Kidney epithelial cell (primary cell): ENCODE measurements around the gene BRS3. TPM values are rescaled to one million over a fixed set of nuclear protein-coding genes. Genes with fewer than 3 reads are reported as not detected.
A peak's percentile ranks its signal among the peaks of the same experiment; 100 is the strongest.

ENCODE experiments used
- DNase-seq: peaks from one replicate; pipeline ENCODE4 v3.0.0-alpha.2; 2010; ENCODE audit warnings: low read depth
- H3K27me3 ChIP-seq: 2 replicates; pipeline ENCODE4 v1.6.0; 2011; ENCODE audit warnings: low read length; ENCODE audit not compliant: control insufficient read depth, insufficient read depth
- H3K36me3 ChIP-seq: 2 replicates; pipeline ENCODE4 v1.5.1; 2011; ENCODE audit warnings: low read length; ENCODE audit not compliant: control insufficient read depth, insufficient read depth
- H3K4me3 ChIP-seq: 2 replicates; pipeline ENCODE4 v1.5.1; 2011; ENCODE audit warnings: low read depth, mild to moderate bottlenecking, control low read depth, low read length
- CTCF ChIP-seq: IDR thresholded peaks from 2 replicates; pipeline ENCODE4 v1.5.1; 2011; ENCODE audit warnings: mild to moderate bottlenecking, moderate library complexity, low read length, control low read depth, inconsistent platforms; ENCODE audit not compliant: insufficient read depth, poor library complexity, severe bottlenecking
- total RNA-seq: library from RNA; depleted of rRNA; stranded (reverse); fragments of >200 nt; gene quantifications from 2 replicates; pipeline ENCODE4 v1.2.3, GENCODE V29; 2015

BRS3 gene
- total RNA-seq, 1 donor from 2014 or later, result not detected

- Histone ChIP-seq H3K4me3 (no peak overlapping the region), H3K27me3 (no peaks in the 10 kb centered on the region), H3K36me3 (no peaks in the 10 kb centered on the region)
- no peak for TF ChIP-seq CTCF
- DNase-seq, result no peak
Measured at GRCh38 chrX:136493011-136493410, 5.3 kb downstream of the BRS3 start.

GRCh38 chrX:136495043-136495442 is 7.3 kb downstream of the BRS3 start:
- no peak for TF ChIP-seq CTCF
- Histone ChIP-seq H3K27me3 (no peaks in the 10 kb centered on the region), H3K36me3 (no peaks in the 10 kb centered on the region), H3K4me3 (no peak overlapping the region)
- DNase-seq, result no peak

GRCh38 chrX:136496186-136496763 is 8.5 kb downstream of the BRS3 start:
- peak overlapping the region; percentile 37 for H3K4me3 ChIP-seq
- no peak for TF ChIP-seq CTCF
- no peak for DNase-seq
- no peaks in the 10 kb centered on the region for H3K27me3 ChIP-seq
- H3K36me3 ChIP-seq, result no peaks in the 10 kb centered on the region

- TF ChIP-seq CTCF, result no peak
- DNase-seq, result peak; percentile 37
- Histone ChIP-seq H3K27me3 (no peaks in the 10 kb centered on the region), H3K4me3 (peak overlapping the region; percentile 82), H3K36me3 (no peaks in the 10 kb centered on the region)
Measured at GRCh38 chrX:136496764-136497555, 9.2 kb downstream of the BRS3 start.

- Histone ChIP-seq H3K4me3 (peak within 1 kb of the TSS; percentile 82), H3K27me3 (no peaks in the 10 kb centered on the region), H3K36me3 (no peaks in the 10 kb centered on the region)
- no peak for DNase-seq
- TF ChIP-seq CTCF, result no peak
Measured at GRCh38 chrX:136497556-136498052, 9.9 kb downstream of the BRS3 start, which contains the start of gene HTATSF1. HTATSF1 (plus strand) TSS chrX:136497592; CDS start chrX:136497685, 93 bp downstream.

GRCh38 chrX:136519069-136519468 is 31.3 kb downstream of the BRS3 start:
- Histone ChIP-seq H3K4me3 (no peak overlapping the region), H3K27me3 (no peaks in the 10 kb centered on the region), H3K36me3 (no peaks in the 10 kb centered on the region)
- TF ChIP-seq CTCF, result no peak
- no peak for DNase-seq
